NOMO-1 (cell line): ENCODE data around the gene SFXN4.
A peak's percentile ranks its signal among the peaks of the same experiment; 100 is the strongest.
"Not testable (repeated sequence)": the region's sequence is repeated elsewhere in the genome, so short reads cannot be mapped to it uniquely, and the experiment has no call there.

Experiments used
- DNase-seq, 2 experiments: peaks; one replicate each; lab custom pipeline; 2025; ENCODE audit not compliant: unreplicated experiment in 2 of 2; lab: John Stamatoyannopoulos, UW

The SFXN4 gene

DNA sequence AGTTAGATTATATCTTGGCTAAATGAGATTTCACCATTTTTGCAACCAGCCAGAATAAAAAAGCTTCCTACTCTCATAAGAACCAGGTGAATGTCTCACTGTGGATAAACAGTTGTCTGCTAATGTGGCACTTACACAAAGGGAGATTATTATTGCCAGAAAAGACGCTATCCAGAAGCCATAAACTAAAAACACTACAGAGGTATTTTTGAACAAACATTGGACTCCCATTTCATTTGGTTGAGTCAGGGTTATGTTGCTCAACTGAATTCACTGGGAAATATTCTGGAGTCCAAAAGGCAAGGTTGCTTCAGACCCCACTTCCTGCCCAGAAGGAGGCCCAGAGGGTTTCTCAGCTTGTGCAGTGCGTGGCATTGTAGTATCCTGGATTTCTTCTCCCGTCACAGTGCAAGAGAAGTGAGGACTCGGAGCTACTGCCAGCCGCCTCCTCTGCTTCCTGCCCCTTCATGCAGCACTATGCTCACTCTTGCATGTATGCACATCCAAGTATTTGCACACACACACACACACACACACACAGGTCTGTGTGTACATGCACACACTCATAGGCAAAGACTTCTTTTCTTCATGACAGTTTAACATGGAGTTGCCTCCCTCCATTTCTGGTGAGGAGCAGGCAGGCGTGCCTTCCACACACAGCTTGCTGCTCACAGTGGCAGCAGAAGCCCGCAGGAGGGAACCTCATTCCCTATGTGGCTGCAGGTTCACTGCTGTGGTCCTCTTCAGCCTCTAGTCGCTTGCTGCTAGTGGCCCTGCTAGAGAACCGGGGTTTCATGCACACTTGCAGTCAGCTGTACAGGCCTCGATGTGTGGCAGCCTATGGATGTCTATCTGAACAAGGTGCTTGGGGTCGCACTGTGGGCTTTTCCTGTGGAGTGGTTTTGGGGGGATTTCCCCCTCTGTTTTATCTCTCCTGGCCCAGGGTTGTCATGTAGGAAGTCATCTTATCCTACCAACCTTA, 51.5 kb downstream of the SFXN4 start:
- peak; percentile 79 to 80 for DNase-seq

DNA sequence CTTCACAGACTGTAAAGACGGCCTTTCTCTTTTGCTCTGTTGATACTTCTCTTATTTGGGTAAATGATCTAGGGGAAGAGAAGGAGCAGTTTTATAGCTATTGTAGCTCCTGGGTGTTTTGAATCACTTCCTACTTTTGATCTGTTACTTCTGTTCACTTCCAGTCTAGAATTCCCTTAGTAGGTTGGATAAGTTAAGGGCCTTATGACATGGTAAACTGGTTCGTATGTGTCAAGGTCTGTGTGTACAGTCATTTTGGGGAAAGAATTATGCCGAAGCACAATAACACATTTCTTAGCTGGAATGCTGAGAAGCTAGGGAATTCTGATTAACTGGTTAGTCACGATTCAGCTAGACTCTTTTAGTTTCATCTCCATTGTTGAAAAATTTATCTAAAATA, 53.5 kb downstream of the SFXN4 start:
- peak in 1 of 2 experiments; percentile 62 for DNase-seq

DNA sequence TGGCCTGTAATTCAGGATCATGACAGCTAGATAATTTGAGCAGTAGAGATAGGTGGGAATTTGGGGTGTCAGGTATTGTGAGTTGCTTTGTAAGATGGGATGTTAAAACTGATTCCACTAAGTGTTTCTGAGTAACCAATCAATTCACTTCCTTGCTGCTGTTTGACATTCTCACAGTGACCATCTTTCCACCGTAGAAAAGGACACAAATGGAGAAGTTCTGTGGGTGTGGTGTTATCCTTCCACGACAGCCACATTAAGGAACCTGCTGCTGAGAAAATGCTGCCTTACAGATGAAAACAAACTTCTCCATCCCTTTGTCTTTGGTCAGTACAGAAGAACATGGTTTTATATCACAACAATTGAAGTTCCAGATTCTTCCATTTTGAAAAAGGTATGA, 57.7 kb downstream of the SFXN4 start:
- peak in 1 of 2 experiments; percentile 38 for DNase-seq

DNA sequence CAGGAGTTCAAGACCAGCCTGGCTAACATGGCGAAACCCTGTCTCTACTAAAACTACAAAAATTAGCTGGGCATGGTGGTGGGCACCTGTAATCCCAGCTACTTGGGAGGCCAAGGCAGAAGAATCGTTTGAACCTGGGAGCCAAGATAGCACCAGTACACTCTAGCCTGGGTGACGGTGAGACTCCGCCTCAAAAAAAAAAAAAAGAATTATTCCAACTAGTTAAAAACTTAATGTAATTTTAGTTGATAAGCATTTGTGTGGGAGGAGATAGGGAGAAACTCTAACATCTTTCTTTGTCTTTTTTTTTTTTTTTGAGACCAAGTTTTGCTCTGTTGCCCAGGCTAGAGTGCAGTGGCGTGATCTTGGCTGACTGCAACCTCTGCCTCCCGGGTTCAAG, 58.4 kb downstream of the SFXN4 start:
- DNase-seq = not testable (repeated sequence)

DNA sequence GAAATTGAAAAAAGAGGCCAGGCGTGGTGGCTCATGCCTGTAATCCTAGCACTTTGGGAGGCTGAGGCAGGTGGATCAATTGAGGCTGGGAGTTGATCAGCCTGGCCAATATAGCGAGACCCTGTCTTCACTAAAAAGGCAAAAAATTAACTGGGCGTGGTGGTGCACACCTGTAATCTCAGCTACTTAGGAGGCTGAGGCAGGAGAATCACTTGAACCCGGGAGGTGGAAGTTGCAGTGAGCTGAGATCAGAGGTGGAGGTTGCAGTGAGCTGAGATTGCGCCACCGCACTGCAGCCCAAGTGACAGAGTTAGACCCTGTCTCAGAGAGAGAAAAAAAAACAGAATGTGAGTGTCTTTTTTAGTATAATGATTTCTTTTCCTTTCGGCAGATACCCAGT, 59.6 kb downstream of the SFXN4 start:
- DNase-seq = not testable (repeated sequence)

DNA sequence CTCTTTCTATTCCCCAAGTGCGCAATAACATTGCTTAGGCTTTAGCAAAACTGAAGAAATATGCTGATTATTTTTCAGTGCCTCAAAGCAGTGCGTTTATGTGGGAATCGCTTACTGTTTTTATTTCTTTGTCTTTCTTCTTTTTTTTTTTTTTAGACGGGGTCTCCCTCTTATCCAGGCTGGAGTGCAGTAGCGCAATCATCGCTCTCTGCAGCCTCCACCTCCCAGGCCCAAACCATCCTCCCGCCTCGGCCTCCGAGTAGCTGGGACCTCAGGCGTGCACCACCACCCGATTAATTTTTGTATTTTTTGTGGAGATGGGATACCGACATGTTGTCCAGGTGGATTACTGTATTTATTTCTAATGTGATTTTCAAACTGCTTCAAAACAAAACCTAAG, 60.4 kb downstream of the SFXN4 start:
- no peak for DNase-seq

DNA sequence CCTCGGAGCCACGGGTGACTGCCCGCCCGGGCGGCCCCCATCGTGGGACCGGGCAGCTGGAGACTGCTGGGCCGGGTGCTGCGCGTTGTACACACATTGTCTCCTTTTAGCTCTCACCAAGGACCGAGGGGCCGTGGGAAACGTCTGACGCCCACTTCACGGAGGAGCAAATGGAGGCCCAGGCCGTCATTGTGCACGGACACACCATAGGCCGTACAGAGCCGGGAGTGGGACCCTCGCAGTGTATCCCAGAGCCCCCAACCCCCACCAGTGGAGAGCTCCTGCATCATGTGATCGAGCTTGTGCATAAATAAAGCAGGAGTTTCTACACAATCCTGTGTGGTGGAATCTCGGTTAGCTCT, 60.9 kb downstream of the SFXN4 start:
- DNase-seq = no peak

DNA sequence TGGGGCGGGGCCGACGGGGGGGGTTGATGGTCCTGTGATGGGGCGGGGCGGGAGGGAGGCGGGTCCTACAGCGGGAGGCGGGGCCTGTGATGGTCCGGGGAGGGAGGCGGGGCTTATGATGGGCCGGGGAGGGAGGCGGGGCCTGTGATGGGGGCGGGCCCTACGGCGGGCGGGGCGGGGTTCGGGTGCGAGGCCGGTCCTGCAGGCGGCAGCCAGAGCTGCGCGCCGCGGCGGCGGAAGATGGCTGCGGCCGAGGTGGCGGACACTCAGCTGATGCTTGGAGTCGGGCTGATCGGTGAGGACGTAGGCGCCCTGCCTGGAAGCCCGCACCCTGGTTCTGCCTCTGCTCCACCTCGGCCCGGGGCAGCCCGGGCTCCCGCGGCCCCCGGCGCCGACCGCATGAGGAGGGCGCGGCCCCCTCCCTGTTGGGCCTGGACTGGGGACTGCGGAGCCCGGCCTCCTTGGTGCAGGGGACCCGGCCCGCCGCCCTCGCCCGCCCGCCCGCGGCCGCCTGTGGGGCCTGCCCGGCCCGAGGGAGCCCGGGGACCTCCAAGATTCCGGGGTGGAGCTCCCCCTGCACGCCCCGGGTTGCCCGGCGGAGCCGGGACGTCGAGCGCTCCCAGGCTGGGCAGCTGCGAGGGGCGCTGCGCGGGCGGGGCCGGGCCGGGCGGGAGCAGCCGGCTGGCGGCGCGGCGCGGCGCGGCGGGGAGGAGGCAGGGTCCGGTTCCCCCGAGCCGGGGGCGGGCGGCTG, 61.4 kb downstream of the SFXN4 start, which contains the start of gene DENND10:
TSS of gene DENND10 (plus strand) at position 211 of the 751 bp plus-strand sequence. CDS start at position 241, 30 bp downstream.
- DNase-seq = peak; percentile 48 to 52

DNA sequence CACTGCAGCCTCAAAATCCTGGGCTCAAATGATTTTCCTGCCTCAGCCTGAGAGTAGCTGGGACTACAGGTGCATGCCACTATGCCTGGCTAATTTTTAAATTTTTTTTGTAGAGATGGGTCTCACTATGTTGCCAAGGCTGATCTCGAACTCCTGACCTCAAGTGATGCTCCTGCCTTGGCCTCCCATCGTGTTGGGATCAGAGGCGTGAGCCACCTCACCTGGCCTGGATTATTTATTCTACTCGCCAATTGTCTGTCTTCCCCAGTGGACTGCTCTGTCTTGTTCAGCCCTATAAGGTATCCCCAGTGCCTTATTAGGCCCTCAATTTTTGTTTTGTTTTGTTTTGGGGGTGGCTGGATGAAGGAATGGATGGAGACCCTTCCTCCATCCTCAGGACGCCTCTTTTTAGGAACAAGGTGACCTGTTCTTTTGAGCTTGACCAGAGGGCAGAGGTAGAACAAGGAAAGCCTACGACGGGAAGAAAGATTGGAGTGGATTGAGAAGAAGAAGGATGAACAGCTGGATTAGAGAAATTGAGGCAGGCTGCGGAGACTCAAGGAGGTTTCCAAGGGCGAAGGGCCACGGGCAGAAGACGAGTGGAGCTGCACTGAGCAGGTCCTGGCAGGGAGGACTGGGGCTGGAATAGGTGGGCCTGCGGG, 62.1 kb downstream of the SFXN4 start:
- no peak for DNase-seq

DNA sequence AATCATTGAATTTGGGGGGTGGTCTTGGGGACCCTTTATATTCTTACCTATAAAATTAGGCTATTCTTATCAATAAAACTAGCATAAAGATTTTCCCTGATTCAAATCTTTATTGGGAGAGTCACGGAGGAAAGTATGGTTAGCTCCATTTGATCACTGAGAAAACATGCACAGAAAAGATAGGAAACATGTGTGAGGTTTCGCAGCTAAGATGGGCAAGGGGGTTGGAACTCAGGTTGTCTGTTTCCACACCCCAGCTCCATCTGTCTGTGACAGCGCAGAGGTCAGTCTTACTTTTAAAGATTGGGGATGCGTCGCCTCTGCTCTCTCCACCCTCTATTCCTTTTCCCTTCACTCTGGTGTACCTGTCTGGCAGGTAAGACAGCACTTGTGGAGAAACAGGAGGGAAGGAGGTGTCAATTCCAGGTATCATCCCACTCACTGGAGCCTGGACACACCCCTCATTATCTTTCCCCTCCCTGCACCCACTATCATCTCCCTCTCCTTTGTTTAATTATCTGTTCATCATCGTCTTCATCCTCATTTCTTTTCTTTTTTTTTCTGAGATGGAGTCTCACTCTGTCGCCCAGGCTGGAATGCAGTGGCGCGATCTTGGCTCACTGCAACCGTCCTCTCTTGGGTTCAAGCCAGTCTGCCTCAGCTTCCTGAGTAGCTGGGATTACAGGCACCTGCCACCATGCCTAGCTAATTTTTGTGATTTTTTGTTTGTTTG, 64.0 kb downstream of the SFXN4 start:
- DNase-seq = no peak

DNA sequence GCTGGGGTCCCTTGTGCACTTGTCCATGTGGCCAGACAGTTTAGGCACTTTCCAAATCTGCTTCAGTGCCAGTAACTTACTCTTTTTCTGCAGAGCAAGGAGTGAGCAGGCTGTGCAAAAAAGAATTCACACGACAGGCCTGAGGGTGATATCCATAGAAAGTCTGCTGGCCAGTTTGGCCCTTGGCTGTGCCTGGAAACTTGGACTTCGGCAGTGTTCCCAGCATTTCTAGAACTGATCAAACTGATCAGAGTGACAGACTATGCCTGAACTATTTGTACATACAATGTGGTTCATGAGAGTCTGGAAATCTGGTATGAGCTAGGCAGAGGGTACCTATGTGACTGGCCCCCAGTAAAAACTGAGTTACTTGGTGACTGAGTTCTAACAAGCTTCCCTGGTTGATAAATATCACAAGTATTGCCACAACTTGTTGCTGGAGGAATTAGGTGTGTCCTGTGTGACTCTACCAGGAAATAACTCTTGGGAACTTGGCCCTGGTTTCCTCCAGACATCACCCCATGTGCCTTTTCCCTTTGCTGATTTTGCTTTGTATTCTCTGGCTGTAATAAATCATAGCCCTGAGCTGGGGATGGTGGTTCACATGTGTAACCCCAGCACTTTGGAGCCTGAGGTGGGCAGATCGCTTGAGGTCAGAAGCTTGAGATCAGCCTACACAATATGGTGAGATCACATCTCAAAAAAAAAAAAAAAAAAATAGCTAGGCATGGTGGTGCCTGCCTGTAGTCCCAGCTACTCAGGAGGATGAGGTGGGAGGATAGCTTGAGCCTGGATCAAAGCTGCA, 64.9 kb downstream of the SFXN4 start:
- DNase-seq = no peak

DNA sequence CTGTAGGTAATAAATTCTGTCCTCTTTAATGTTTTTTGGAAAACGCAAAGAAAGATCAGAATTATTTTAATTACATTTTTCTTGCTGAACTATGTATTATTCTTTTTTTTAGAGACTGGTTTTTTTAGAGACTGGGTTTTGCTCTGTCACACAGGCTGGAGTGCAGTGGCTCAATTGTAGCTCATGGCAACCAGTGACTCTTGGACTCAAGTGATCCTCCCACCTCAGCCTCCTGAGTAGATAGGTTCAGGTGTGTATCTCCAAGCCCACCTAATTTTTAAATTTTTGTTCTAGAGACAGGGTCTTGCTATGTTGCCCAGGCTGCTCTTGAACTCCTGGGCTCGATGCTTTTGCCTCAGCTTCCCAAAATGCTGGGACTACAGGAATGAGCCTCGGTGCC, 66.9 kb downstream of the SFXN4 start:
- DNase-seq = no peak

DNA sequence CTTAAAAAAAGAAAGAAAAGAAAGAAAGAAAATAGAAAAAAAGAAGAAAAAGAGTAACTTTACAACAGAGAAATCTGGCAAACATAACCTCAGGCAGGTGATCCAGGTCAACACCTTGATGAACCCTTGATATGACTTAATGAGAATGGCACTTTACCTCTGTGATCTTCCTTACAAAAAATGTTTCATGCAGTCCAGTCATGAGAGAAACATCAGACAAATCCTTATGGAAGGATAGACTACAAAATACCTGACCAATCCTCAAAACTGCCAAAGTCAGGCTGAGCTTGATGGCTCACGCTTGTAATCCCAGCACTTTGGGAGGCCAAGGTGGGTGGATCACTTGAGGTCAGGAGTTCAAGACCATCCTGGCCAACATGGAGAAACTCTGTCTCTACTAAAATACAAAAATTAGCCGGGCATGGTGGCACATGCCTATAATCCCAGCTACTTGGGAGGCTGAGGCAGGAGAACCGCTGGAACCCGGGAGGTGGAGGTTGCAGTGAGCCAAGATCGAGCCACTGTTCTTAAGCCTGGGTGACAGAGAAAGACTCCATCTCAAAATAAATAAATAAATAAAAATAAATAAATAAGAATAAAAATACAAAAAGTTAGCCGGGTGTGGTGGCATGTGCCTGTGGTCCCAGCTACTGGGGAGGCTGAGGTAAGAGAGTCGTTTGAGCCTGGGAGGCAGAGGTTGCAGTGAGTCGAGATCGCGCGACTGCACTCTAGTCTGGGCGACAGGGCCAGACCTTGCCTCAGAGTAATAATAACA, 68.7 kb downstream of the SFXN4 start:
- not testable (repeated sequence) for DNase-seq

DNA sequence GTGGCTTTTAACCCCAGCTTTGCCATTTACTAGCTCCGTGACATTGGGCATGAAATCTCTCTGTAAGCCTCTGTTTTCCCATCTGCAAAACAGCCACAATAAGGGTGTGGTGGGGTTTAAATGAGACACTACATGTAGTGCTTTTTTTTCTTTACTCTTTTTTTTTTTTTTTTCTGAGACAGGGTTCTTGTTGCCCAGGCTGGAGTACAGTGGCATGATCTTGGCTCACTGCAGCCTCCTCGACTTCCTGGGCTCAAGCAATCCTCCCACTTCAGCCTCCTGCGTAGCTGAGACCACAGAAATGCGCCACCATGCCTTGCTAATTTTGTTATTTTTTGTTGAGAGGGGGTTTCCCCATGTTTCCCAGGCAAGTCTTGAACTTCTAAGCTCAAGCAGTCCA, 69.9 kb downstream of the SFXN4 start:
- no peak for DNase-seq

DNA sequence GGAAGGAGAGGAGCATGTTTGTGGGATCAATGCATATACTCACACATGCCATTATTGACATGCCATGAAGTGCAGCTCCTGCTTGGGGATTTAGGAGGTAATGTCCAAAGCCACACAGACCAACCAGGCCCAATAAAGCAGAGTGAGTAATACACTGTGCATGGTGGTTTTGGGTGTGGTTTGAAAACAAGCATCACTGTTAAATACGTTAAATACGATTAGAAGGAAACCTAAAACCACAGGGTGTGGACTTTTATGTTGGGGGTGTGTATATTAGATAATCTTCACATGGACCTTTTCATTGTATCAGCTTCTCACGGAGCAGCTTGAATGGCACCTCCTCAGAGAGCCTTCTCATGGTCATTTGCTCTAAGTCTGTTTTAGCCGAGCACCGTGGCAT, 74.5 kb downstream of the SFXN4 start:
- DNase-seq = peak; percentile 93 to 97
